ENCODE measurements around the gene PPM1F. TPM values are rescaled to one million over a fixed set of nuclear protein-coding genes. Genes with fewer than 3 reads are reported as not detected.
"Not testable (repeated sequence)": the region's sequence is repeated elsewhere in the genome, so short reads cannot be mapped to it uniquely, and the experiment has no call there.

Gene PPM1F
- total RNA-seq, 1 donor from 2014 or later: 49.8 TPM

GRCh38 chr22:21894799-21895198, 57.8 kb downstream of the PPM1F start:
- no peaks in the 10 kb centered on the region for H3K4me1 Mint-ChIP-seq
- peak overlapping the region; percentile 40 for H3K27ac Mint-ChIP-seq (ENCODE audit: unreplicated experiment)
- no peak for DNase-seq (ENCODE audit: low read depth, low spot score)
- H3K36me3 Mint-ChIP-seq (ENCODE audit: low read depth): no peaks in the 10 kb centered on the region
- no peaks in the 10 kb centered on the region for H3K9me3 Mint-ChIP-seq
- no peak overlapping the region for H3K4me3 Mint-ChIP-seq
- TF ChIP-seq CTCF (conservative IDR thresholded peaks at IDR 0.05): no peak
- H3K27me3 Mint-ChIP-seq (ENCODE audit: low read depth): no peaks in the 10 kb centered on the region

GRCh38 chr22:21889251-21889990, 63.2 kb downstream of the PPM1F start:
- Mint-ChIP-seq H3K36me3 (ENCODE audit: low read depth) (no peaks in the 10 kb centered on the region), H3K27ac (ENCODE audit: unreplicated experiment) (no peak overlapping the region), H3K4me3 (no peak overlapping the region), H3K4me1 (peaks cover 5% of the 10 kb centered on the region), H3K27me3 (ENCODE audit: low read depth) (no peaks in the 10 kb centered on the region), H3K9me3 (no peaks in the 10 kb centered on the region)
- no peak for TF ChIP-seq CTCF (conservative IDR thresholded peaks at IDR 0.05)
- DNase-seq (ENCODE audit: low read depth, low spot score): no peak

- no peak for TF ChIP-seq CTCF (conservative IDR thresholded peaks at IDR 0.05)
Observed at GRCh38 chr22:21887841-21888240, 64.8 kb downstream of the PPM1F start.

GRCh38 chr22:21883930-21884329, 68.7 kb downstream of the PPM1F start:
- H3K27me3 Mint-ChIP-seq (ENCODE audit: low read depth); H3K4me1 Mint-ChIP-seq; H3K27ac Mint-ChIP-seq (ENCODE audit: unreplicated experiment); H3K9me3 Mint-ChIP-seq; DNase-seq (ENCODE audit: low read depth, low spot score); H3K36me3 Mint-ChIP-seq (ENCODE audit: low read depth); H3K4me3 Mint-ChIP-seq: not testable (repeated sequence)

More at GRCh38 chr22:21887841-21888240, 64.8 kb downstream of the PPM1F start:
- H3K4me3 Mint-ChIP-seq: no peak overlapping the region
- H3K27me3 Mint-ChIP-seq (ENCODE audit: low read depth): no peaks in the 10 kb centered on the region
- H3K4me1 Mint-ChIP-seq: peaks cover 5% of the 10 kb centered on the region
- no peaks in the 10 kb centered on the region for H3K36me3 Mint-ChIP-seq (ENCODE audit: low read depth)
- H3K9me3 Mint-ChIP-seq: no peaks in the 10 kb centered on the region
- DNase-seq (ENCODE audit: low read depth, low spot score): no peak
- H3K27ac Mint-ChIP-seq (ENCODE audit: unreplicated experiment): no peak overlapping the region

- not testable (repeated sequence) for H3K36me3 Mint-ChIP-seq (ENCODE audit: low read depth)
Observed at GRCh38 chr22:21882754-21883333, 69.8 kb downstream of the PPM1F start.

GRCh38 chr22:21881841-21882753, 70.6 kb downstream of the PPM1F start:
- Mint-ChIP-seq H3K27me3 (ENCODE audit: low read depth) (no peaks in the 10 kb centered on the region), H3K36me3 (ENCODE audit: low read depth) (no peaks in the 10 kb centered on the region), H3K27ac (ENCODE audit: unreplicated experiment) (no peak overlapping the region), H3K4me1 (no peaks in the 10 kb centered on the region), H3K9me3 (no peaks in the 10 kb centered on the region), H3K4me3 (no peak overlapping the region)
- no peak for TF ChIP-seq CTCF (conservative IDR thresholded peaks at IDR 0.05)
- DNase-seq (ENCODE audit: low read depth, low spot score): no peak

More at GRCh38 chr22:21882754-21883333, 69.8 kb downstream of the PPM1F start:
- H3K27ac Mint-ChIP-seq (ENCODE audit: unreplicated experiment); H3K27me3 Mint-ChIP-seq (ENCODE audit: low read depth); H3K9me3 Mint-ChIP-seq; H3K4me3 Mint-ChIP-seq; DNase-seq (ENCODE audit: low read depth, low spot score); H3K4me1 Mint-ChIP-seq: not testable (repeated sequence)
